ENCODE data around the gene MAP4K1.

Gene MAP4K1

GRCh38 chr19:38617764-38618589 is at the start of gene MAP4K1:
MAP4K1 (minus strand) TSS chr19:38617953; CDS start chr19:38617895, 58 bp downstream.
- DNase-seq (ENCODE audit: low read depth in 2 of 3, low spot score in 2 of 3): peak; percentile 34 to 45 (median 45)

- DNase-seq (ENCODE audit: low read depth in 2 of 3, low spot score in 2 of 3): no peak
These were observed 49.1 kb upstream of the MAP4K1 start for GRCh38 chr19:38666663-38667511.

GRCh38 chr19:38665950-38666662 is 48.4 kb upstream of the MAP4K1 start:
- no peak for DNase-seq (ENCODE audit: low read depth in 2 of 3, low spot score in 2 of 3)

GRCh38 chr19:38665219-38665931 is 47.6 kb upstream of the MAP4K1 start:
- no peak for DNase-seq (ENCODE audit: low read depth in 2 of 3, low spot score in 2 of 3)

GRCh38 chr19:38664503-38665211 is 46.9 kb upstream of the MAP4K1 start:
- DNase-seq (ENCODE audit: low read depth in 2 of 3, low spot score in 2 of 3): no peak

- DNase-seq (ENCODE audit: low read depth in 2 of 3, low spot score in 2 of 3): no peak
These were observed 46.3 kb upstream of the MAP4K1 start for GRCh38 chr19:38663957-38664502.

- no peak for DNase-seq (ENCODE audit: low read depth in 2 of 3, low spot score in 2 of 3)
These were observed 45.5 kb upstream of the MAP4K1 start for GRCh38 chr19:38663156-38663651.

GRCh38 chr19:38662537-38663155 is 44.9 kb upstream of the MAP4K1 start:
- no peak for DNase-seq (ENCODE audit: low read depth in 2 of 3, low spot score in 2 of 3)

GRCh38 chr19:38661996-38662395 is 44.2 kb upstream of the MAP4K1 start:
- no peak for DNase-seq (ENCODE audit: low read depth in 2 of 3, low spot score in 2 of 3)

GRCh38 chr19:38661136-38661535 is 43.4 kb upstream of the MAP4K1 start:
- DNase-seq (ENCODE audit: low read depth in 2 of 3, low spot score in 2 of 3): no peak

GRCh38 chr19:38660724-38661123 is 43.0 kb upstream of the MAP4K1 start:
- no peak for DNase-seq (ENCODE audit: low read depth in 2 of 3, low spot score in 2 of 3)

GRCh38 chr19:38658462-38659306 is 40.9 kb upstream of the MAP4K1 start:
- no peak for DNase-seq (ENCODE audit: low read depth in 2 of 3, low spot score in 2 of 3)

- DNase-seq (ENCODE audit: low read depth in 2 of 3, low spot score in 2 of 3): no peak
These were observed 40.0 kb upstream of the MAP4K1 start for GRCh38 chr19:38657633-38658222.

- DNase-seq (ENCODE audit: low read depth in 2 of 3, low spot score in 2 of 3): no peak
These were observed 38.6 kb upstream of the MAP4K1 start for GRCh38 chr19:38656171-38656981.

- DNase-seq (ENCODE audit: low read depth in 2 of 3, low spot score in 2 of 3): no peak
These were observed 37.5 kb upstream of the MAP4K1 start for GRCh38 chr19:38655148-38655824.

- no peak for DNase-seq (ENCODE audit: low read depth in 2 of 3, low spot score in 2 of 3)
These were observed 36.9 kb upstream of the MAP4K1 start for GRCh38 chr19:38654628-38655055.
